ENCODE data around the gene TIMM17B. TPM values are rescaled to one million over a fixed set of nuclear protein-coding genes. Genes with fewer than 3 reads are reported as not detected.
A peak's percentile ranks its signal among the peaks of the same experiment; 100 is the strongest.

Gene TIMM17B
- total RNA-seq = 33.9 TPM

- ATAC-seq = peak; percentile 95
These were observed at the start of gene TIMM17B, which contains the start of gene PQBP1 for GRCh38 chrX:48897625-48898306. TSS of gene TIMM17B (minus strand) at chrX:48897768. CDS start at chrX:48897749, 19 bp downstream. TSS of gene PQBP1 (plus strand) at chrX:48897930. CDS start at chrX:48898510, 580 bp downstream.

GRCh38 chrX:48945517-48946348, 48.2 kb upstream of the TIMM17B start:
- peak; percentile 58 for ATAC-seq

- ATAC-seq = no peak
These were observed 45.3 kb upstream of the TIMM17B start for GRCh38 chrX:48942895-48943294.

GRCh38 chrX:48940404-48940955, 42.9 kb upstream of the TIMM17B start:
- no peak for ATAC-seq

GRCh38 chrX:48939524-48940228, 42.1 kb upstream of the TIMM17B start:
- no peak for ATAC-seq

DNA sequence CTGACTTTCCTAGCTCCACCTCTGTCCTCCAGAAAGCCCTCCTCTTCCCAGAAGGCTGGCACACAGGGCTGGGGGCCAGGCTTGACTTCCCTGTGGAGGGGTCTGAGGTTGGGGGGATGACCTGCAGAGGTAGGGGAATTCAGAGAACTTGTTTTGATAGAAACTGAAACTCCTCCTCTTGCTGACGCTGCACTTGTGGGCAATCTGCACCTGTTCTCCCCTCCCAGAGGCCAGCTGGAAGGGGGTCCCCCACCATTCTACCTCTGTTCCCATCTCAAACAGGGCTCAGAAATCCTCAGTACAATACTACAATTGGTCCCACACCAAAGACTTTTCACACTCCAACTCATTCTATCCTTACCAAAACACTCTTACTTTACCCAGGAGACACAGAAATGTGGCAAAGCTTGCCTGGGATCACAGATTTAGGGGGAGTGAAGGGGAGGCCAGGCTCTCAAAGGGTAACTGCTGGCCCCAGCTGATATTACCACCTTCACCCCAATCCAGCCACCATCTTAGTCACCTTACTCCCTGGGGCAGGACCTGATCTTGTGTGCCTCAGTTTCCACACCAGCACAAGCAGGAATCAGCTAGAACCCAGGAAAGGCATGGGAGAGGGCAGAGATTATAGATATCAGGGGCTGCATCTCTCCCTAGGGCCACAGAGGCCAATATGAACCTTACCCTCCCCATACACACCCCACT, 41.3 kb upstream of the TIMM17B start:
- ATAC-seq = peak; percentile 26

DNA sequence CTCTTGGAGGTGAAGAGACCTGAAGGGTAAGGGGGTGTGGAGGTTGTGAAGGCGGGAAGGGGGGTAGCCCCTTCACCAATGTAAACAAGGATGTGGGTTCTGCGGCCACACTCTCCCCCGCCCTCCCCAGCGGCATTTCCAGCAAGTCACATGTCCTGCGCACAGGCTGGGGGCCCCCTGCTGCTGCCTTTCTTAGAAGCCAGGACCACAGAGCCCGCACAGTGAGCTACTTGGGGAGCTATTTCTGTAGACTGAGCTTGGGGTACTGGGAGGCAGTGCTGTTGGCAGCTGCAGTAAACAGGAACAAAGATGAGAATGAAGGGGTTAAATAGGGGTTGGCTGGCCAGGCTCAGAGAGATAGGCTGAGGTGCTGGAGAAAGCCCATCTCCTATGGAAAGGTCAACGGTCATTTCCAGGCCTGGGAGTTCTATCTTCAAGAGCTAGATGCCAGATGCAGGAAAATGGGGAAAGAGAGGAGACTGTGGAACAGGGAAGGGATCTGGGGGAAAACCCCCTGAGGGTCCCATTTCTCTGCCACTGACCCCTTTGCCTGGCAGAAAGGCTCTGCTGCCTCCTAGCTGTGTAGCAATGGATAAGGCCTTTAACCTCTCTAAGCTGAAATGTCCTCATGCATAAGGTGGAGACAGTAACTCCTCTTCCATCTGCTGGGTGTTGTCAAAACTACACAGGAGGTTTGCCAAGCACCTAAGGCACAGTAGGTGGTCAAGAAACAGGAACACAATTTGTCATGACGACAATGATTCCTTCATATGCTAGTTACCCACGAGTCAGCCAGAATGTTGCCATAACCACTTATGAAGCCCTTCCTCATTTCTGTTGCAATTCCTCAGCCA, 39.7 kb upstream of the TIMM17B start:
- peak; percentile 70 for ATAC-seq

DNA sequence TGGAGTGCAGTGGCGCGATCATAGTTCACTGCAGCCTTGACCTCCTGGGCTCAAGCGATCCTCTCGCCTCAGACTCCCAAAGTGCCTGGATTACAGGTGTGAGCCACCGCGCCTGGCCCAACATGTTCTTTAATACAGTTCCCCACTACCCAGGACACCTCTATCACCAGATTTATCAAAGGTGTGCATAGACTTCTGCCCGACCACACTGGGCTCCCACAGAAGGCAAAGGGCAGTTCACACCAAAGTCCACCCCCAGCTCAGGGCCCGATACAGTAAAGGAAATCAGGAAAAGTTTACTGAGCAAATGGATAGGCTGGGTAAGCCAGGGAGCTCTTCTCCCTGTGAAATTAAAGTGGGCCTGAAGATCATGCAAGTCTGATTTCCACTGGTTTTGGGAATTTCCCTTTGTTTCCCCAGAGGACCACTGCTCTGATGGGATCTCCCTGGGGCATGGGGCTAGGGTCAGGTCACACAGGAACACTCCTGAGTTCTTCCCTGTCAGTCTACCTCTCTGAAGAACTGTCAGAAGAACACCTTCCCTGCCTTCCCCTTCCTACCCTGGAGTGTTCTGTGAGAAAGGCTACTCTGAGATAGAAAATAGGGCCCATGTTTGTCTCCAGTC, 39.0 kb upstream of the TIMM17B start:
- no peak for ATAC-seq

DNA sequence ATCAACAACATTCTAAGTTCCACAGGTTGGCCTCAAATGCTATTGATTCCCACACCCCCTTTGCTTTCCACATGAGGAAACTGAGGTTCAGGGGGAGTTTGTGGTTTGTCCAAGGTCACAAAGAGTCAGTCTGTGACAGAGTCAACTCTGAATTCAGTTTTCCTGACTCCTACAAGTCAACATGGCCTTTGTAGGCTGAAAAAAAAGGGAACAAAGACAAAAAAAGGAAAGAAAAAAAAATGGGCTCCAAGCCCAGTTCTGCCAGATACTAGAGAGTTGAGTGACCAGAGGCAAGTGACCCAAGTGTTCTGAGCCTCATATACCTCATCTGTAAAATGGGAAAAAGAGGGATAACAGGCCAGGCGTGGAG, 37.7 kb upstream of the TIMM17B start:
- no peak for ATAC-seq

DNA sequence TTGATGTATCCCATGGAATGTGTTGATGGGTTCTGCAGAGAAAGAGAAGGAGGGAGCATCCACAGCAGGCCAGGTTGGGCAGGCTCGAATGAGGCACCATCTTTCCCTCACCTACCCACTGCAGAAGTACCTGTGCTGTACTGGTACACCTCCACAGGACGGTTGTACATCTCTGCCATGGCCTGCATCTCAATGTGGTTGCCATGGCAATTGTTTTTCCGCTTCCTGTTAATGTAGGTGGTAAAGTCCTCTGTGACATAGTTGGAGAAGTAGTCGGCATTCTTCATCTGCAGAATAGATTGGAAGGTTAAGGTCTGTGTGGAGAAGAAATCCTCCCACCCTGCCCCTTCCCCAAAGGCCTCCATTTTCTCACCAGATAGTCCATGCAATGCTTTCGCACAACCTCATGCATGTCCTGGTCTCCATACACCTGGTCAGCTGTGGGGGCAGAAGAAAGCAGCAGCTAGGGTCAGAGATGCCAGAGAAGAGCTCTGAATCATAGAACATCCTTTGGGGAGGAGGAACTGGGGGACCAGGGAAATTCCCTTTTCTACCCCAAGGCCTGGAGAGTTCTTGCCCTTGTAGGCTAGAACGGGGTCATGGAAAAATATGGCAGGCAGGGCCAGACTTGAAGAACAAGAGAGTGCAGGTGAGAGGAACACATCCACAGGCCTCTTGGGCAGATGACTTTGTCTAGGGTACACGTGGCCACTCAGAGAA, 37.2 kb upstream of the TIMM17B start:
- no peak for ATAC-seq

DNA sequence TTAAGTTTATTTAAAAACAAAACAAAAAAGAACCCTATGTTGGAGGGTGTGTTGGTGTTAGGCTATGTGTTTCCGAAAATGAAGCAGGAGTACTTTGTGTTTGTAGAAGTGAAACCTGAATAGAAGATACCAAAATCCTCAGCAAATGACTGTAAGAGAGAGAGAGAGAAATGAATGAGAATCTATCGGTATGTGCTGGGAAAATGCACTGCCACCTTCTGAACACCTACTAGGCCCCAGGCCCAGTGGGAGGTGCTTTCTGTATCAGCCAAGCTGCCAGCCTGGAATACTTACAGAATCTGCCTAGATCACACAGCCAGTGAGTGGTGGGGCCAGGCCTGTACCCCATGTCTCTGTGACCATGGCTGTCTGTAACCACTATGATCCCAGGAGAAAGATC, 36.2 kb upstream of the TIMM17B start:
- ATAC-seq = no peak

DNA sequence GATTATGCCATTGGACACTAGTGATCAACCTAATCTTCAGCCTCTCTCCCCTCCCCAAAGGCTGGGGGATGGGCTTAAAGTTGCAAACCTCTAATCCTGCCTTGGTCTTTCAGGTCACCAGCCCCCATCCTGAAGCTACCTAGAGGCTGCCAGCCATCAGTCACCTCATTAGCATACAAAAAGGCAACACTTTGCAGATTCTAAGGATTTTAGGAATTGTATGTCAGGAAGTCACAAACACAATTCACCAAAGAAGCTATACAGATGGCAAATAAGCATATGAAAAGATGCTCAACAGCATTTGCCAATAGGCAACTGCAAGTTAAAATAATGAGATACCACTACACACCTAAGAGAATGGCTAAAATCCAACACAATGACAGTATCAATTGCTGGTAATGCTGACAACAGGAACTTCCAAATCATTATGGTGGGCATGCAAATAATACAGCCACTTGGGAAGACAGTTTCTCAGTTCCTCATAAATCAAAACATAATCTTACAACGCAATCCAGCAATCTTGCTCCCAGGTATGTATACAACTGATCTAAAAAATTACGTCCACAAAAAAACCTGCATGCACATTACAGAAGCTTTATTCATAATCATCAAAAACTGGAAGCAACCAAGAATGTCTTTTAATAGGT, 30.3 kb upstream of the TIMM17B start:
- ATAC-seq = no peak

- ATAC-seq = no peak
These were observed 29.6 kb upstream of the TIMM17B start for GRCh38 chrX:48927123-48927522.

GRCh38 chrX:48924270-48924669, 26.7 kb upstream of the TIMM17B start:
- no peak for ATAC-seq

DNA sequence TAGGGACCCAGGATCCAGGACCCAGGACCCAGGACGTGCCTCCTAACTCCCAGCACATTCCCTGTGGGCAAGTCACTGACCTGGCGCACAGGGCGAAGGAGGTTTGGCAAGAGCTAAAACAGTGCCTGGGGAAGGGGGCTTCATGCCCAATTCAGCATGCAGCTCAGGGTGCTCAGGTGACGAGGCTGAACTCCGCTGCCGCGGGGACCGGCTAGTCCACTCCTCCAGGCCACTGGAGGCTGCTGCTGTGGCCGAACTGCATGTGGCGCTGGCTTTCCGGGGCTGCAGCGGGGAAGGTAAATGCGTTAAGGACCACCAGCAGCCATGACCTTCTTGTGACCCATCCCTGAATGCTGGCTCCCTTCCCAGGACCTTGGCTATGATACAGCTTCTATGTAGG, 26.2 kb upstream of the TIMM17B start:
- ATAC-seq = no peak

DNA sequence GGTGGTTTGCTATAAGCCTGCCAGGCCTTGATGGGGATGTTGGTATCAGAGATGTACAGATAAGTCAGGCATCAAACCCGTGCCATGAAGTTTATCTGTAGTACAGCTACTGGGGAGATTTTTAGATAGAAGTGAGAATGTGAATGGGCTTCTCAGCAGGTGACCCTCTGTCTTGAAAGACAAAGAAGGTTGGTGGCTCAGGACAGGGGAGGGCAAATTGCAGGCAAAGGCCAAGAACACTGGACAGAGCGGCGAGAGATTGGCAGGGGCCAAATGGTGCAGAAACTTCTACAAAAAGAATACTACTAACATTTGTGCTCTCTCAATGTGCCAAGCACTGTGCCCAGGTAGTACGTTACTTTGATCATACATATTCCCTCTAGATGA, 23.1 kb upstream of the TIMM17B start:
- ATAC-seq = no peak

DNA sequence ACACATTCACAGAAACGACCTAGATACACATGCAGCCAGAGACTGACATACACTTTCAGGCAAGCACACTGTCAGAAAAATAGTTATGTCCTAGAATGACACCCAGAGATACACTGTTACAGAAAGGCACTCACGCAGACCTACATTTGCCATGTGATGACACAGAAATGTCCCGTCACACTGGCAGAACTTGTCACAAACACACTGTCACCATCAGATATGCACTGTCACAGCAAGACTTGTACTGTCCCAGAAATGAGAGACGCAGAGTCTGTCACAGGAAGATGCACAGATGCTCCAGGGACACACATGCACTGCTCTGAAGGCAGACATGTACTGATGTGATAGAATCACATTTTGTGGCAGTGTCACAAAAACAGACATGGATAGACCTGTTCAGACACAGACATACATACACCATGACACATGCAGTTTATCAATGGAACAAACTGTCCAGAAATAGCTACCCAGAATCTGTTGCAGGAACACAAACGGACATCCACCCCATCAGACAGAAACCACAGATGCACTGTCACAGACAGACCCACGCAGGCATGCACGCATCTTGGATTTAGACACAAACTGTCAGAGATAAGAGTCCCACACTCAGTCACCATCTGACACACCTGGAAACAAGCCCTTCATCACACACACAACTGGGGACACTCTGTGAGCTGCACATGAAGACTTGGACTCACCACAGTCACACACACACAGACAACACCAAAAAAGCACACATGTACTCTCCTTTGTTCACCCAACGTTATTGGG, 22.6 kb upstream of the TIMM17B start:
- ATAC-seq = no peak

GRCh38 chrX:48919360-48919841, 21.8 kb upstream of the TIMM17B start:
- peak; percentile 1 for ATAC-seq
